Measurements from ENCODE around the gene JAG1. TPM values are rescaled to one million over a fixed set of nuclear protein-coding genes. Genes with fewer than 3 reads are reported as not detected.

The JAG1 gene
- 3.9 TPM in 2 replicates for total RNA-seq

GRCh38 chr20:10673842-10674683, at the start of gene JAG1:
TSS of gene JAG1 (minus strand) at chr20:10673999. CDS start at chr20:10673530, 469 bp downstream.

Other genes starting within 250 kb of the JAG1 start
- 5.2 and 5.9 TPM in 2 replicates for gene MKKS, start 239.8 kb downstream of the JAG1 start, total RNA-seq
- gene SLX4IP, start 238.7 kb downstream of the JAG1 start, total RNA-seq: 3.0 and 3.4 TPM in 2 replicates

All from bronchus fibroblast of lung (primary cell).